Measurements from ENCODE around the gene WDFY2.
A peak's percentile ranks its signal among the peaks of the same experiment; 100 is the strongest.

The WDFY2 gene

DNA sequence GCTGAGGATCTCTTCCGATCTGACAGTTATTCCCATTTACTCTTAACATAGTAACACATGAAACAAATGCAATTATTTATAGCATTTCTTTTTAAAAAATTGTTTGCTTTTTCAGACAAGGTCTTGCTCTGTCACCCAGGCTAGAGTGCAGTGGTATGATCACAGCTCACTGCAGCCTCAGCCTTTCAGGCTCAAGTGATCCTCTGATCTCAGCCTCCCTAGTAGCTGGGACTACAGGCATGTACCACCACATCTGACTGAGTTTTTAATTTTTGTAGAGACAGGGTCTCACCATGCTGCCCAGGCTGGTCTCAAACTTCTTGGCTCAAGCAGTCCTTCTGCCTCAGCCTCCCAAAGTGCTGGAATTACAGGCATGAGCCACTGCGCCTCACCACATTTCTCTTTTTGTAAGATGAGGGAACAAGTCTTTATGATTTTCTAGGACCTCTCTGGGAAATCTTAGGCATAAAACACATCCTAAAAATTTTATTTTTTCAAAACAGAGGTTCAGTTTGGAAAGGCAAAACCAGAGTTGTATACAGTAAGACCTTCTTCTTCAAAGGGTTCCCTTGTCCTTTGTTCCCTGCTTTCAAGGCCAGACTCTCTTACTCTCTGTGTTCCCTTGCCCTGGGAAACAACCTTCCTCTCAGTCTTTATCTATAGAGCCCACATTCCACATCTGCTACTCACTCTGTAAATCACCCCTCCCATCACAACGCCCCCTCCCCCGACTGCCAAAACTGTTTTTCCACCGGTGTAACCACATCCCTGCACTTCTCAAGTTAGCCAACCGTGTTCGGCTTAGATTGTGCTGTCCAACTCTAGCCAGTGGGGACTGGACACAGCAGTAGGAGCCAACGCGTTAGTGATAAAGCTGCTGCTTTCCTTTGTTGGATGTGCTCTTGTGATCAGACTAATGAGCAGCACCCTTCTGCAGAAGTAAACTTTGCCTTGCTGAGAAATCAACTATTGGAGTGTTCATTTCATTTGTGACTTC is 163.5 kb downstream of the WDFY2 start:
- DNase-seq, result no peak

DNA sequence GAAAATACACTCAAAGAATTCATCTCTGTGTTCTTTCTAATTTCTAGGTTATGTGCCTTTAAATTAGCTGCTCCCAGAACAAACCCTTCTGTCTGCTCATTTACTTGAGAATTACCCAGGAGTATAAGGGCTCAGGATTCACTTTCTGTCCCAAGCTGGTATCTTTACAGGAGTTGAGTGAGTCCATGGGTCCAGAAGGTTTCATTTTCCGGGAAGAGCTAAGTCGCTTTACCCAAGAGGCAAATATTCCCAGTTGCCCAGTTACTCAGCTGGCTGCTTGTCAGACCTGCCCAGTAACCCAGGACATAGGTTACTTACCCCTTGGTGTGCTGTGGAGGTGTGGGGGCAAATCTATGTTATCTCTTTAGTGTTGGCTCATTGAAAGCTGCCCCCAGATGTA is 172.4 kb downstream of the WDFY2 start:
- no peak for DNase-seq

DNA sequence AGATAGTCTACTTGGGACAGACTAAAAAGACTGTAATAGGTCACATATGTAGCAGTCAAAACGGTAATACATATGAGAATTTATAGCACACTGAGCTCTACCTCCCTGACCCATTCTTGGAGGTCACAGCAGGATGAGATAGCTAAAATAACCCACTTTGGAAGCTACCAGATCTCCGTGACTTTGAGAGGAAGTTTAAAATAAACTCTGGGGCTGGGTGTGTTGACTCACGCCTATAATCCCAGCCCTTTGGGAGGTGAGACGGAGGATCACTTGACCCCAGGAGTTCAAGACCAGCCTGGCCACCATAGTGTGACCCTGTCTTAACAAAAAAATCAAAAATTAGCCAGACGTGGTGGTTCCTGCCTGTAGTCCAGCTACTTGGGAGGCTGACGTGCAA is 174.4 kb downstream of the WDFY2 start:
- DNase-seq, result no peak

DNA sequence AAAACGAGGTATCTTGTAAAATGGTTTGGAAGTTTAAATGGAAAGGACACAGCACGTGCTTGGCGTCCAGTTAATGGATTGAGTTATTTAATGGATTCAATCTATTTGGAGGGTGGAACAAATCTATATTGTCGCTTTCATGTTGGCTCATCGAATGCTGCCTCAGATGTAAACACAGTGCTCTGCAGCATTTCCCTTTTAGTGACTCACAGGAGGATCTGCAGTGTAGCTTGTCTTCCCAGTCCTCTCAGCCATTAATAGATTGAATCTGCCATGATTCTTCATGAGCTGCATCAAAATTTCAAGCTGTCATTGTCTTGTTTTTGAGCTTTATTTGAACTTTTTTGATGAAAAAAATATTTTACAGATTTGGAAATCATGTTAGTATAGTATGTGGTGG is 175.0 kb downstream of the WDFY2 start:
- no peak for DNase-seq

GRCh38 chr13:51760592-51760991 is 176.3 kb downstream of the WDFY2 start:
- DNase-seq, result no peak

- no peak for DNase-seq
Measured at GRCh38 chr13:51761643-51762350, 177.5 kb downstream of the WDFY2 start.

- DNase-seq, result no peak
Measured at GRCh38 chr13:51763486-51763885, 179.2 kb downstream of the WDFY2 start.

- peak; percentile 77 for DNase-seq
Measured at GRCh38 chr13:51764184-51765141, 180.2 kb downstream of the WDFY2 start.

GRCh38 chr13:51765142-51765515 is 180.9 kb downstream of the WDFY2 start:
- no peak for DNase-seq

GRCh38 chr13:51767100-51767499 is 182.8 kb downstream of the WDFY2 start:
- no peak for DNase-seq

GRCh38 chr13:51768378-51768921 is 184.2 kb downstream of the WDFY2 start:
- no peak for DNase-seq

DNA sequence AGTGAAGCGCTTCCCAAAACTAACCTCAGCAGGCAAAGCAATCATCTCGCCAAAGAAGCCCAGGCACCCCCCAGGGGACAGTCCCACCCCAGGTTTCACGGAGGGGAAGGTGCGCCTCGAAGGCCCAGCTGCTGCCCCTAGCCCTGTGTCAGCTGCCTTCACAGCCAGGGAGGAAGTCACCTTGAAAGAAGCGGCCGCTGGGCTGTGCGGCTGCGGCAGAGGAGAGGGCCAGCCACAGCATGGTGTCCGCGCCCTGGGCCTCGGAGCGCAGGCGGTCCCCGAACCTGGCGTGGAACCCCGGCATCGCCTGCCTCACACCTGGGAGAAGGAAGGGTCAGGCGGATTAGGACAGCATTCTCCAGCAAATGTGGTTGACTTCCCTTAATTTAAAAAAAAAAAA is 184.7 kb downstream of the WDFY2 start:
- no peak for DNase-seq

GRCh38 chr13:51769455-51770127 is 185.3 kb downstream of the WDFY2 start:
- DNase-seq, result no peak

GRCh38 chr13:51770160-51770559 is 185.9 kb downstream of the WDFY2 start:
- no peak for DNase-seq

- DNase-seq, result no peak
Measured at GRCh38 chr13:51770681-51771417, 186.6 kb downstream of the WDFY2 start.

GRCh38 chr13:51771418-51772104 is 187.3 kb downstream of the WDFY2 start:
- DNase-seq, result no peak

DNA sequence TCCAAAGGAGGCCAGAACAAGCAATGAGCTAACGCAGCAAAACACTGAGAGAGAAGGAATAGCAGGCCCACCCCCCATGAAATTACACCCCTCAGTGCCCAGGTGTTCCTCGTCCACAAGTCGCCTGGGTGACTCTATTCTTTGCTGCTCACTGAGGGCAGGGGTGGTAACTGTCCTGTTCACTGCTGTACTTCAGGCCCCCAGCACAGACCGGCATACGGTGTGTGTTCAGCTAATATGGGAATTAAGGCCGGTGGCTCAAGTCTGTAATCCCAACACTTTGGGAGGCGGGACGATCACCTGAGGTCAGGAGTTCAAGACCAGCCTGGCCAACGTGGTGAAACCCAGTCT is 187.8 kb downstream of the WDFY2 start:
- no peak for DNase-seq

DNA sequence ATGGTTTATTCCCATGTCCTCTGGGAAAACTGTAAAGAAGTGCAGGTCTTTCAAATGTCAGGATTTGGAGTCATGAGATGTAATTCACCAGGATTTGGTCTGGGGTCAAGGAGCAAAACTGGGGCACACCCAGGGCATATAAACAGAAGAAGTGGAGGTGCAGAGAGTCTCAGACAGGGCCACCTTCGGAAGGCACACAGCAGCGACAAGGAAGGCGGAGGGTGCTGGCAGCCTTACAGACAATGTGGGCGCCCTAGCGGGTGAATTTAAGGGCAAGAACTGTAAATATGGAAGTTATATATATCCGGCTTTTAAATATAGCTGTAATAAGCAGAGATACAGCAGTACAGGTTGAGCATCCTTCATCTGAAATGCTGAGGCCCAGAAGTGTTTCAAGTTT is 188.5 kb downstream of the WDFY2 start:
- no peak for DNase-seq

- no peak for DNase-seq
Measured at GRCh38 chr13:51773515-51773914, 189.3 kb downstream of the WDFY2 start.

- DNase-seq, result no peak
Measured at GRCh38 chr13:51776179-51776578, 191.9 kb downstream of the WDFY2 start.

DNA sequence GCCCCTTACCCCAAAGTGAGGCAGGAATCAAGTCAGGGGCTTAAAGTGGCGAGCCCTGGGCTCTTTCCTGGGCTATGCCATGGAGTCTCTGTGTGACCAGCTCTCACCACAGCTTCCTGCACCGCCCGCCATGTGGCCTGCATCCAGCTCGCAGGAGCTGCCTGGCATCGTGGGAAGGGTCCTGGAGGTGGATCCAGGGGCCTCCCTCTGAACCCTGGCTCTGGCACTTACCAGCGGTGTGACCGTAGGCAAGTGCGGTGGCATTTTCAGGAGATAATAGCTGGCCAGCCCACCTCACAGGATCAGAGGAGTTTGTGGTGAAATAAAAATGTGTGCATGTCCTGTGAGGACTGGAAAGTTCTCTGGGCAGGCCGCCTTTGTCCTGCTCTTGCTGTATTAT is 193.7 kb downstream of the WDFY2 start:
- DNase-seq, result no peak

All from activated CD8-positive, alpha-beta memory T cell treated with anti-CD3 and anti-CD28 coated beads, Interleukin-2, amount 50 U/mL, for 48 hours (primary cell).